ENCODE results near the gene SLC6A15. TPM values are rescaled to one million over a fixed set of nuclear protein-coding genes. Genes with fewer than 3 reads are reported as not detected.

The SLC6A15 gene
- total and polyA plus RNA-seq, 2 experiments from 2014 or later, result 2.2 to 6.2 TPM

DNA sequence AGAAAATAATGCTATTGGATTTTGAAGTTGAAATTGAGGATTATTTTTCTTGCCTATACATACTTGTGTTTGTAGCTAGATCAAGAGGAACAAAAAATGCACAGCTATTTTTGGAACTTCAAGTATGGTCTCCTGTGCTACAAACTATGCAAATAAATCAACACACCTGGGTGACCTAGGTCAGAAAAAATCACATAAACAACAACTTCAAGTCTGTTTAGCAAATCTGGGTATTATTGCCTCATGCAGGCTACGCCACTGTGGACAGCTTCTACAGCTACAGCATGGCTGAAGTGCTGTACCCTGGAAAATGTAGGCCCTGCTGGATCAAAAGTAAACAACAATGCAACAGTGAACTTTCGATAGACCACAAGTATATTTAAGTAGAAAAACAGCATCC is 87.5 kb downstream of the SLC6A15 start:
- Histone ChIP-seq H3K9me2 (replicated peaks; ENCODE audit: insufficient read depth) (no peaks in the 10 kb centered on the region), H3K4me2 (no peak overlapping the region), H2AFZ (no peak overlapping the region), H3K9me3 (ENCODE audit: low read depth) (no peaks in the 10 kb centered on the region), H3K79me2 (no peaks in the 10 kb centered on the region), H3K4me1 (ENCODE audit: insufficient read depth) (no peaks in the 10 kb centered on the region), H3K27me3 (no peaks in the 10 kb centered on the region), H3K27ac (no peak overlapping the region), H3K36me3 (replicated peaks; ENCODE audit: insufficient read depth, low read depth) (no peaks in the 10 kb centered on the region), H4K20me1 (ENCODE audit: insufficient read depth, poor library complexity, severe bottlenecking) (no peaks in the 10 kb centered on the region), H3K4me3 (no peak overlapping the region)
- no peak for DNase-seq (ENCODE audit: low spot score)
- TF ChIP-seq, protein P1, sequence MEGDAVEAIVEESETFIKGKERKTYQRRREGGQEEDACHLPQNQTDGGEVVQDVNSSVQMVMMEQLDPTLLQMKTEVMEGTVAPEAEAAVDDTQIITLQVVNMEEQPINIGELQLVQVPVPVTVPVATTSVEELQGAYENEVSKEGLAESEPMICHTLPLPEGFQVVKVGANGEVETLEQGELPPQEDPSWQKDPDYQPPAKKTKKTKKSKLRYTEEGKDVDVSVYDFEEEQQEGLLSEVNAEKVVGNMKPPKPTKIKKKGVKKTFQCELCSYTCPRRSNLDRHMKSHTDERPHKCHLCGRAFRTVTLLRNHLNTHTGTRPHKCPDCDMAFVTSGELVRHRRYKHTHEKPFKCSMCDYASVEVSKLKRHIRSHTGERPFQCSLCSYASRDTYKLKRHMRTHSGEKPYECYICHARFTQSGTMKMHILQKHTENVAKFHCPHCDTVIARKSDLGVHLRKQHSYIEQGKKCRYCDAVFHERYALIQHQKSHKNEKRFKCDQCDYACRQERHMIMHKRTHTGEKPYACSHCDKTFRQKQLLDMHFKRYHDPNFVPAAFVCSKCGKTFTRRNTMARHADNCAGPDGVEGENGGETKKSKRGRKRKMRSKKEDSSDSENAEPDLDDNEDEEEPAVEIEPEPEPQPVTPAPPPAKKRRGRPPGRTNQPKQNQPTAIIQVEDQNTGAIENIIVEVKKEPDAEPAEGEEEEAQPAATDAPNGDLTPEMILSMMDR (IDR thresholded peaks at IDR 0.05; ENCODE audit: poor library complexity), result no peak
- no peak for TF ChIP-seq EZH2phosphoT487 (IDR thresholded peaks at IDR 0.05; ENCODE audit: low read depth, severe bottlenecking, unreplicated experiment)
- TF ChIP-seq EZH2 (IDR thresholded peaks at IDR 0.05; ENCODE audit: borderline replicate concordance), result no peak
- 35% methylated on average over 2 of the region's 2 CpGs for WGBS (ENCODE audit: low lambda C conversion rate, missing lambda C conversion rate)

DNA sequence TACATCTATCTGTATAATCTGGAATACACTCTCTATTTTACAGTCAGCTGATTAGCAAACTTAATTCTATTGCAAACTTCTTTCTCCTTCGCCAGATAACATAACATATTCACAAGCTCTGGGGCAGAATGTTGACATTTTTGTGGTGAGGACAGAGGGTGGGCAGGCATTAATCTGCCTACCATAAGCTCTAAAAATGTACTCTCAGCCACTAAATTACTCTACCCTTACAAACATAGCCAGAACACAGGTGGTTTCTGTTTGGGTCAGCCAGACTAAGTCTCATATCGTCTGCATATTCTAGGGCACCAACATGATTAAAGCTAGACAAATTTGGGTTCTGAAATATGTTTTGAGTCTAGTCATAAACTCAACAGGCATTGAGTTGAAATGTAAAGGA is 90.1 kb downstream of the SLC6A15 start:
- Histone ChIP-seq H3K79me2 (no peaks in the 10 kb centered on the region), H3K4me1 (ENCODE audit: insufficient read depth) (no peaks in the 10 kb centered on the region), H3K36me3 (replicated peaks; ENCODE audit: insufficient read depth, low read depth) (no peaks in the 10 kb centered on the region), H3K9me3 (ENCODE audit: low read depth) (no peaks in the 10 kb centered on the region), H3K4me2 (no peak overlapping the region), H3K27me3 (no peaks in the 10 kb centered on the region), H4K20me1 (ENCODE audit: insufficient read depth, poor library complexity, severe bottlenecking) (no peaks in the 10 kb centered on the region), H2AFZ (no peak overlapping the region), H3K4me3 (no peak overlapping the region), H3K9me2 (replicated peaks; ENCODE audit: insufficient read depth) (no peaks in the 10 kb centered on the region), H3K27ac (no peak overlapping the region)
- DNase-seq (ENCODE audit: low spot score), result no peak
- 50% methylated on average over 2 of the region's 2 CpGs for WGBS (ENCODE audit: low lambda C conversion rate, missing lambda C conversion rate)
- TF ChIP-seq EZH2 (IDR thresholded peaks at IDR 0.05; ENCODE audit: borderline replicate concordance), result no peak
- TF ChIP-seq, protein P1 (IDR thresholded peaks at IDR 0.05; ENCODE audit: poor library complexity), result no peak
- TF ChIP-seq EZH2phosphoT487 (IDR thresholded peaks at IDR 0.05; ENCODE audit: low read depth, severe bottlenecking, unreplicated experiment), result no peak

DNA sequence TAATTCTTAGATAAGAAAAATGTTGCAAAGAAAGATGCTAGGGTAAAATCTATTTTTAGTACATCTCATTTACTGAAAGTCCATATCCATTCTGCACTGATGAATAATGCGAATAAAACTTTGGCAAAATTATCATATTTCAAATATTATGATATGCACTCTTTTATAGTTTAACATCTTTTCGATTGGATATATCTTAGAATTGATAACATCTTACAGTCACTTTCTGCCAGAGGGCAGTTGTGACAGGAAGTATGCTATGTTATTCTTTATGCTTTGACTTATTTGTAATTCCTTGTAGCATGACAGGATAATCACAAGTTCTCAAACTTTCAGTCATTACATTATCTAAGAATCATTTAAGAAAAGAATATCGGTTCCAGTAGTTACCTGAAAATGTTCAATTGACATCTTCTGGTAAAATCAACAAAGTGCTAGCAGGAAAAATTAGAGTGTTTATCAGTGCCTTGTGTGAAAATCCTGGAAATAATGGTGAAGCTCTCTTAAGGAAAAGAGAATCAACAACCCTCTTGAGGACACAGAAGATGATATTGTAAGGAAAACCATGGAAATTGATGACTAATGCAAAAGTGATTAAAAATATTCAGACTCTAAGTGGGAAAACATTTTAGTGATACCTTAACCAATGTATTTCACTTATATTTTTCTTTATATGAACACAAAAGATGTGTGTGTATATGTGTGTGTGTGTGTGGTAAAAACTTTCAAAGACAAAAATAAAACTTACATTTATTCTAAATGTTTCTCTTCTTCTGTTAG is 95.5 kb downstream of the SLC6A15 start:
- H3K4me3 ChIP-seq, result no peak overlapping the region
- no peaks in the 10 kb centered on the region for H3K79me2 ChIP-seq
- no peaks in the 10 kb centered on the region for H3K36me3 ChIP-seq (replicated peaks; ENCODE audit: insufficient read depth, low read depth)
- H3K9me3 ChIP-seq (ENCODE audit: low read depth), result no peaks in the 10 kb centered on the region
- no peak overlapping the region for H3K4me2 ChIP-seq
- H3K4me1 ChIP-seq (ENCODE audit: insufficient read depth), result no peaks in the 10 kb centered on the region
- H3K27me3 ChIP-seq, result no peaks in the 10 kb centered on the region
- no peaks in the 10 kb centered on the region for H3K9me2 ChIP-seq (replicated peaks; ENCODE audit: insufficient read depth)
- no peak overlapping the region for H3K27ac ChIP-seq
- no peaks in the 10 kb centered on the region for H4K20me1 ChIP-seq (ENCODE audit: insufficient read depth, poor library complexity, severe bottlenecking)
- WGBS (ENCODE audit: low lambda C conversion rate, missing lambda C conversion rate), result 78% methylated on average over 3 of the region's 3 CpGs
- no peak overlapping the region for H2AFZ ChIP-seq
- DNase-seq (ENCODE audit: low spot score), result no peak
- TF ChIP-seq EZH2phosphoT487 (IDR thresholded peaks at IDR 0.05; ENCODE audit: low read depth, severe bottlenecking, unreplicated experiment), result no peak
- TF ChIP-seq, protein P1 (IDR thresholded peaks at IDR 0.05; ENCODE audit: poor library complexity), result no peak
- TF ChIP-seq EZH2 (IDR thresholded peaks at IDR 0.05; ENCODE audit: borderline replicate concordance), result no peak
